CD14-positive monocyte (primary cell): Measurements from ENCODE around the gene CHI3L2. TPM values are rescaled to one million over a fixed set of nuclear protein-coding genes. Genes with fewer than 3 reads are reported as not detected.

Source experiments
- DNase-seq, 3 donors: peaks; one replicate each; pipeline ENCODE4 v3.0.0-alpha.2; 2011 to 2022
- H2AFZ ChIP-seq: 2 replicates; pipeline ENCODE4 v1.6.0; 2012; ENCODE audit warnings: mild to moderate bottlenecking, low read depth, low read length, inconsistent platforms; ENCODE audit not compliant: insufficient read depth, poor library complexity, severe bottlenecking
- H3K27ac ChIP-seq, 2 donors: 1 replicate in 1 of 2; 2 replicates in 1 of 2; pipeline ENCODE4 v1.5.1; 2012 to 2013; ENCODE audit warnings: low read length in 2 of 2, control low read depth in 1 of 2, inconsistent platforms in 1 of 2, low read depth in 1 of 2, mild to moderate bottlenecking in 1 of 2
- H3K27me3 ChIP-seq, 2 donors: one replicate each; pipeline versions ENCODE4 v1.6.0 to v1.6.1; 2011 to 2013; ENCODE audit warnings: low read length in 2 of 2; ENCODE audit not compliant: control insufficient read depth in 2 of 2, insufficient read depth in 2 of 2
- H3K36me3 ChIP-seq, 2 donors: replicated peaks in 1 of 2; 1 replicate in 1 of 2; 2 replicates in 1 of 2; pipeline versions ENCODE4 v1.5.1 to v1.6.1; 2012 to 2013; ENCODE audit warnings: low read length in 2 of 2, control low read depth in 1 of 2, inconsistent platforms in 1 of 2, mild to moderate bottlenecking in 1 of 2; ENCODE audit not compliant: insufficient read depth in 2 of 2, control insufficient read depth in 1 of 2
- H3K4me1 ChIP-seq, 2 donors: 1 replicate in 1 of 2; 2 replicates in 1 of 2; pipeline versions ENCODE4 v1.5.1 to v1.6.1; 2012 to 2013; ENCODE audit warnings: low read length in 2 of 2, control low read depth in 1 of 2, inconsistent platforms in 1 of 2, mild to moderate bottlenecking in 1 of 2, moderate library complexity in 1 of 2; ENCODE audit not compliant: insufficient read depth in 2 of 2, control insufficient read depth in 1 of 2
- H3K4me2 ChIP-seq: replicated peaks from 2 replicates; pipeline ENCODE3; 2012; ENCODE audit warnings: low read length, moderate library complexity, mild to moderate bottlenecking; ENCODE audit not compliant: poor library complexity, severe bottlenecking; ENCODE audit errors: extremely low read depth
- H3K4me3 ChIP-seq, 3 experiments: fragments of 200-600 bp in 1 of 3; sonication (generic) in 1 of 3; replicated peaks in 1 of 3; 1 replicate in 2 of 3; 2 replicates in 1 of 3; pipeline ENCODE4 v1.5.1; 2011 to 2013; ENCODE audit warnings: low read length in 3 of 3, mild to moderate bottlenecking in 3 of 3, control low read depth in 2 of 3, low read depth in 2 of 3, inconsistent platforms in 1 of 3, moderate library complexity in 1 of 3
- H3K79me2 ChIP-seq: 2 replicates; pipeline ENCODE4 v1.6.0; 2012; ENCODE audit warnings: mild to moderate bottlenecking, control low read depth, inconsistent platforms, low read length, moderate library complexity; ENCODE audit not compliant: insufficient read depth
- H3K9ac ChIP-seq: 2 replicates; pipeline ENCODE4 v1.6.0; 2017; ENCODE audit warnings: low read length, mild to moderate bottlenecking; ENCODE audit not compliant: insufficient read depth, poor library complexity, severe bottlenecking
- H3K9me3 ChIP-seq, 2 donors: replicated peaks in 1 of 2; 1 replicate in 1 of 2; 2 replicates in 1 of 2; pipeline versions ENCODE4 v1.5.1 to v1.6.1; 2012 to 2013; ENCODE audit warnings: low read length in 2 of 2, control low read depth in 1 of 2; ENCODE audit not compliant: control insufficient read depth in 1 of 2, insufficient read depth in 1 of 2
- H4K20me1 ChIP-seq: 2 replicates; pipeline ENCODE4 v1.6.0; 2012; ENCODE audit warnings: mild to moderate bottlenecking, low read length, control low read depth, moderate library complexity; ENCODE audit not compliant: insufficient read depth
- H3K27ac Mint-ChIP-seq, 7 donors: one replicate each; pipeline ENCODE4 v1.8.0; 2020; ENCODE audit warnings: mild to moderate bottlenecking in 7 of 7, mixed read lengths in 7 of 7, moderate library complexity in 6 of 7, inconsistent platforms in 2 of 7
- H3K27me3 Mint-ChIP-seq, 3 donors: one replicate each; pipeline ENCODE4 v1.8.0; 2021 to 2022; ENCODE audit warnings: low read depth in 3 of 3, mild to moderate bottlenecking in 3 of 3, mixed read lengths in 3 of 3, moderate library complexity in 3 of 3, inconsistent platforms in 1 of 3
- H3K36me3 Mint-ChIP-seq, 2 donors: one replicate each; pipeline ENCODE4 v1.8.0; 2020; ENCODE audit warnings: mixed read lengths in 2 of 2, inconsistent platforms in 1 of 2, mild to moderate bottlenecking in 1 of 2
- H3K4me1 Mint-ChIP-seq: one replicate; pipeline ENCODE4 v1.8.0; 2020; ENCODE audit warnings: mild to moderate bottlenecking, mixed read lengths
- H3K4me3 Mint-ChIP-seq, 2 donors: one replicate each; pipeline ENCODE4 v1.8.0; 2020; ENCODE audit warnings: mild to moderate bottlenecking in 2 of 2, mixed read lengths in 2 of 2, moderate library complexity in 1 of 2
- H3K9me3 Mint-ChIP-seq, 7 donors: one replicate each; pipeline ENCODE4 v1.8.0; 2020 to 2022; ENCODE audit warnings: mixed read lengths in 7 of 7, mild to moderate bottlenecking in 6 of 7, moderate library complexity in 6 of 7, inconsistent platforms in 2 of 7
- CTCF ChIP-seq: fragments of 200-600 bp; IDR thresholded peaks from one replicate; pipeline ENCODE4 v1.8.0; 2022; ENCODE audit warnings: antibody characterized with exemption, mild to moderate bottlenecking
- WGBS: methylation state at CpG from one replicate; pipeline ENCODE4 v1.1.5; 2013; ENCODE audit warnings: missing lambda C conversion rate; ENCODE audit not compliant: insufficient coverage; 5-methylcytosine and 5-hydroxymethylcytosine counted together
- intact Hi-C, 2 donors: fragments of 100-400 bp; cut with micrococcal nuclease; formaldehyde crosslinking; loops; one replicate each; pipeline versions ENCODE4 v1.15.0 to v1.15.1; 2023
- polyA plus RNA-seq, 3 donors: library from polyadenylated mRNA; depleted of rRNA in 1 of 3; unstranded in 2 of 3; stranded (reverse) in 1 of 3; fragments of 300-500 nt in 2 of 3; fragments of >200 nt in 1 of 3; fragmentation: Illumina TruSeq in 2 of 3; gene quantifications; 1 replicate in 2 of 3; 2 replicates in 1 of 3; pipeline ENCODE4 v1.2.3, GENCODE V29; 2012 to 2021

Gene CHI3L2
- polyA plus RNA-seq, 3 donors: 1.2 to 9.9 (median 1.4) TPM

- peak overlapping the region; percentile 89 to 93 for H3K27ac ChIP-seq
- H3K4me2 ChIP-seq: peak overlapping the region; percentile 90
- TF ChIP-seq CTCF: no peak
- no peaks in the 10 kb centered on the region for H4K20me1 ChIP-seq
- H3K4me3 ChIP-seq: peak overlapping the region; percentile 23 to 77 (median 43)
- peak overlapping the region; percentile 83 to 90 for H3K4me3 Mint-ChIP-seq
- WGBS: 24% methylated on average over 6 of the region's 9 CpGs
- H3K27me3 ChIP-seq: no peaks in the 10 kb centered on the region
- peaks cover 26% of the 10 kb centered on the region for H3K79me2 ChIP-seq
- H3K9me3 ChIP-seq: no peaks in the 10 kb centered on the region
- H3K9me3 Mint-ChIP-seq: peaks cover 0 to 2% (median 0%) of the 10 kb centered on the region in 7 donors
- H3K4me1 Mint-ChIP-seq: peaks cover 73% of the 10 kb centered on the region
- peaks cover 0 to 2% (median 0%) of the 10 kb centered on the region in 3 donors for H3K27me3 Mint-ChIP-seq
- H3K36me3 ChIP-seq: no peaks in the 10 kb centered on the region
- H2AFZ ChIP-seq: peak overlapping the region; percentile 78
- H3K27ac Mint-ChIP-seq: peak overlapping the region; percentile 86 to 98 (median 95)
- peaks cover 2 to 3% of the 10 kb centered on the region in 2 donors for H3K36me3 Mint-ChIP-seq
- H3K9ac ChIP-seq: peak overlapping the region; percentile 78
- H3K4me1 ChIP-seq: peaks cover 70 to 77% of the 10 kb centered on the region in 2 donors
- DNase-seq: peak; percentile 37 to 68 (median 65)
- intact Hi-C loops: loop anchor here (5.0 to 10.0 kb wide), 6 partner anchors 63 to 560 kb away; partner anchors contain the start of genes CEPT1 (in 1 of the 2), DDX20 (in 1 of the 2), DRAM2 (in 1 of the 2) and INKA2 (in 1 of the 2)
Measured at GRCh38 chr1:111204983-111205713, 22.4 kb upstream of the CHI3L2 start.

GRCh38 chr1:111205714-111206050, 21.8 kb upstream of the CHI3L2 start:
- H3K27me3 Mint-ChIP-seq: peaks cover 0 to 2% (median 0%) of the 10 kb centered on the region in 3 donors
- Histone ChIP-seq H3K27me3 (no peaks in the 10 kb centered on the region), H2AFZ (no peak overlapping the region), H3K9ac (peak overlapping the region; percentile 78), H3K9me3 (no peaks in the 10 kb centered on the region), H3K4me1 (peaks cover 65 to 71% of the 10 kb centered on the region in 2 donors), H3K4me2 (peak overlapping the region; percentile 90), H3K36me3 (no peaks in the 10 kb centered on the region), H4K20me1 (no peaks in the 10 kb centered on the region), H3K27ac (peak overlapping the region; percentile 89 to 93), H3K79me2 (peaks cover 26% of the 10 kb centered on the region), H3K4me3 (peak overlapping the region in 1 of 3 experiments; percentile 77)
- peaks cover 0 to under 1% (median 0%) of the 10 kb centered on the region in 7 donors for H3K9me3 Mint-ChIP-seq
- no CpG with 5 or more reads among the region's 2 CpGs for WGBS
- H3K27ac Mint-ChIP-seq: peak overlapping the region; percentile 86 to 98 (median 95)
- H3K36me3 Mint-ChIP-seq: peaks cover 2 to 3% of the 10 kb centered on the region in 2 donors
- TF ChIP-seq CTCF: no peak
- peak; percentile 69 to 84 (median 77) for DNase-seq
- peaks cover 68% of the 10 kb centered on the region for H3K4me1 Mint-ChIP-seq
- H3K4me3 Mint-ChIP-seq: peak overlapping the region; percentile 83 to 90
- intact Hi-C loops: loop anchor here (2.0 to 10.0 kb wide), 5 partner anchors 15 to 561 kb away; partner anchors contain the start of genes CEPT1 (in 1 of the 2), DDX20 (in 1 of the 2), DRAM2 (in 1 of the 2) and INKA2 (in 1 of the 2)
